Measurements from ENCODE around the gene TTLL3.

The TTLL3 gene

DNA sequence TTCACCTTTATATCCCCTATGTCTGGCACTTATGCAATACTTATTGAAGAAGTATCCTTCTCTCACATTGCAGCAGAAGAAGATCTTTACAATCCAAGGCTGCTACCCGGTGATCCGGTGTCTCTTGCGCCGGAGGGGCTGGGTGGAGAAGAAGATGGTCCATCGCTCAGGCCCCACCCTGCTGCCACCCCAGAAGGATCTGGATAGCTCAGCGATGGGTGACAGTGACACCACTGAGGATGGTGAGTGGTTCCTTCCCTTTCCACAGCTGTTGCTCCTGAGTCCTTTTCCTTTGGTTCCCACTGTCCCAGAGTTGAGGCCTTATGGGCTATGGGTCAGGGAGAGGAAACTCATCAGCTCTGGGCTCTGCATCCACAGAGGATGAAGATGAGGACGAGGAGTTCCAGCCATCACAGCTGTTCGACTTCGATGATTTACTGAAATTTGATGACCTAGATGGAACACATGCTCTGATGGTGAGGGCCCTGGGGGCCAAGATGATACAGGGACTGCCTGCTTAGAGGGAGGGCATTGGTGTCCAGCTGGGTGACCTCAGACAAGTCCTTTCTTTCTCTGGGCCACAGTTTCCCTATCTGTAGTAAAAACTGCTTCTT is 2.9 kb downstream of the TTLL3 start:
- H3K4me3 ChIP-seq (ENCODE audit: low read length), result no peak overlapping the region
- DNase-seq (ENCODE audit: low read depth), result no peak
- TF ChIP-seq, protein P1, sequence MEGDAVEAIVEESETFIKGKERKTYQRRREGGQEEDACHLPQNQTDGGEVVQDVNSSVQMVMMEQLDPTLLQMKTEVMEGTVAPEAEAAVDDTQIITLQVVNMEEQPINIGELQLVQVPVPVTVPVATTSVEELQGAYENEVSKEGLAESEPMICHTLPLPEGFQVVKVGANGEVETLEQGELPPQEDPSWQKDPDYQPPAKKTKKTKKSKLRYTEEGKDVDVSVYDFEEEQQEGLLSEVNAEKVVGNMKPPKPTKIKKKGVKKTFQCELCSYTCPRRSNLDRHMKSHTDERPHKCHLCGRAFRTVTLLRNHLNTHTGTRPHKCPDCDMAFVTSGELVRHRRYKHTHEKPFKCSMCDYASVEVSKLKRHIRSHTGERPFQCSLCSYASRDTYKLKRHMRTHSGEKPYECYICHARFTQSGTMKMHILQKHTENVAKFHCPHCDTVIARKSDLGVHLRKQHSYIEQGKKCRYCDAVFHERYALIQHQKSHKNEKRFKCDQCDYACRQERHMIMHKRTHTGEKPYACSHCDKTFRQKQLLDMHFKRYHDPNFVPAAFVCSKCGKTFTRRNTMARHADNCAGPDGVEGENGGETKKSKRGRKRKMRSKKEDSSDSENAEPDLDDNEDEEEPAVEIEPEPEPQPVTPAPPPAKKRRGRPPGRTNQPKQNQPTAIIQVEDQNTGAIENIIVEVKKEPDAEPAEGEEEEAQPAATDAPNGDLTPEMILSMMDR (conservative IDR thresholded peaks at IDR 0.05; ENCODE audit: low read length), result no peak

DNA sequence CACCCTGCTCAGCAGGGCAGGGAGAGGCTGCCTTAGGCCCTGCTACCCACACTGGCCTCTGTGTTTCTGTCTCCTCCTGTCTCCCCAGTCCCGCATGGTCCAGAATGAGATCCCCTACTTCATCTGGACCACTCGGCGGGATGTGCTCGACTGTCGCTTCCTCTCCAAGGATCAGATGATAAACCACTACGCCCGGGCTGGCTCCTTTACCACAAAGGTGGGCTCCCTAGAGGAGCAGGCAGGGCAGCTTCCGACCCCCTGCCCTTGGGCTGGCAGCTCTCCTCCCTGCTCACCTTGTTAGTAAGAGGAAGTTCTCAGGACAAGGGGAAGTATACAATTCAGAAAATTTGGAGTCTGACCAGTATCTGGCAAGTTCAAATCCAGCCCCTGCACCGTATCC is 5.9 kb downstream of the TTLL3 start:
- no peak overlapping the region for H3K4me3 ChIP-seq (ENCODE audit: low read length)
- no peak for DNase-seq (ENCODE audit: low read depth)
- TF ChIP-seq, protein P1 (conservative IDR thresholded peaks at IDR 0.05; ENCODE audit: low read length), result no peak

- no peak for DNase-seq (ENCODE audit: low read depth)
- TF ChIP-seq, protein P1 (conservative IDR thresholded peaks at IDR 0.05; ENCODE audit: low read length), result no peak
- H3K4me3 ChIP-seq (ENCODE audit: low read length), result no peak overlapping the region
Measured at GRCh38 chr3:9817436-9817835, 7.4 kb downstream of the TTLL3 start.

GRCh38 chr3:9818666-9819335 is 8.7 kb downstream of the TTLL3 start:
- TF ChIP-seq, protein P1 (conservative IDR thresholded peaks at IDR 0.05; ENCODE audit: low read length), result no peak

DNA sequence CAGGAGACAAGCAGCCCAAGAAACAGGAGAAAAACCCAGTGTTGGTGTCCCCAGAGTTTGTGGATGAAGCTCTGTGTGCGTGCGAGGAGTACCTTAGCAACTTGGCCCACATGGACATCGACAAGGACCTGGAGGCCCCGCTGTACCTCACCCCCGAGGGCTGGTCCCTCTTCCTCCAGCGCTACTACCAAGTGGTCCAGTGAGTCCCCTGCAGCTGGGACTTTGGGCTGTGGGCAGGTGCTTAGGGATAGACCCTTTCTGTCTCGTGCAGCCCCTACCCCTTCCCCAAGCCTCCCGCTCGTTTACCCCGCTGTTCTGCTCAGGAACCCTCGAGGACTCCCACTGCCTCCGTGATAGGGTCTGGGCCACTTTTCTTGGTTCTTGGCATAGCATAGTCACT is 10.5 kb downstream of the TTLL3 start:
- TF ChIP-seq, protein P1 (conservative IDR thresholded peaks at IDR 0.05; ENCODE audit: low read length), result no peak
- no peak overlapping the region for H3K4me3 ChIP-seq (ENCODE audit: low read length)
- DNase-seq (ENCODE audit: low read depth), result no peak

More at GRCh38 chr3:9818666-9819335, 8.7 kb downstream of the TTLL3 start:
- H3K4me3 ChIP-seq (ENCODE audit: low read length), result no peak overlapping the region
- no peak for DNase-seq (ENCODE audit: low read depth)

DNA sequence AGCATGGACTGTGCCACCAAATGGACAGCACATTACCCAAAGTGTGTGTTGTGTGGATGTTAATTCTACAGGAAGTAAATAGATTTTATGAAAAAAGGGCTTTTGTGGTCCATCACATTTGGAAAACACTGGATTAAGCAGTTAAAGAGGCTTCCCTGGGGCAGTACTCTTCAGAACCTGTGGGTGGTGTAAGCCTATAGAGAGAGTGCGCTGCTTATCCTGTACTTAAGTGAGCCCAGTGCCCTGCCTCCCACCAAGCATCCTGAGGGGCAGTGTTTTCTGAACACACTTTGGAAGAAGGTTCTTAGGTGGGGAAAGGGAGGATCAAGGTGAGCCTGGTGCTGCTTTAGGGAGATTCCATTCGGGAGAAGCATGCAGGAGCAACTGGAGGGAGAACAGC is 10.9 kb downstream of the TTLL3 start:
- DNase-seq (ENCODE audit: low read depth), result no peak
- TF ChIP-seq, protein P1 (conservative IDR thresholded peaks at IDR 0.05; ENCODE audit: low read length), result peak; percentile 33
- no peak overlapping the region for H3K4me3 ChIP-seq (ENCODE audit: low read length)

- DNase-seq (ENCODE audit: low read depth), result no peak
- TF ChIP-seq, protein P1 (conservative IDR thresholded peaks at IDR 0.05; ENCODE audit: low read length), result no peak
Measured at GRCh38 chr3:9825451-9826040, 15.5 kb downstream of the TTLL3 start.

More at GRCh38 chr3:9825451-9826040, 15.5 kb downstream of the TTLL3 start:
- H3K4me3 ChIP-seq (ENCODE audit: low read length), result no peak overlapping the region

Measured in AG10803 (cell line).